SK-N-SH treated with all-trans-retinoic acid at 6 μM for 48 hours (cell line): ENCODE measurements around the gene PSME3IP1.

ENCODE experiments used
- ATAC-seq: fragments of 200-7000 bp; cut with Tn5 transposase; 3 replicates; pipeline ENCODE4 v1.9.1; 2020; ENCODE audit warnings: mild to moderate bottlenecking, moderate library complexity
- ARNTL ChIP-seq: fragments of 450-650 bp; formaldehyde crosslinking; IDR thresholded peaks from 2 replicates; pipeline ENCODE4 v1.5.0; 2020; ENCODE audit warnings: low read depth, mild to moderate bottlenecking, moderate library complexity, borderline replicate concordance
- CREB5 ChIP-seq: fragments of 250-450 bp; sonication (Bioruptor Pico); IDR thresholded peaks from 2 replicates; pipeline ENCODE4 v1.5.1; 2020; ENCODE audit warnings: low read depth, mild to moderate bottlenecking, moderate library complexity
- CSDC2 ChIP-seq: fragments of 250-450 bp; sonication (Bioruptor Pico); IDR thresholded peaks from 2 replicates; pipeline ENCODE4 v1.5.0; 2020; ENCODE audit warnings: mild to moderate bottlenecking, moderate library complexity
- CSRNP3 ChIP-seq: fragments of 250-450 bp; sonication (Bioruptor Pico); IDR thresholded peaks from 2 replicates; pipeline ENCODE4 v1.5.1; 2021; ENCODE audit warnings: mild to moderate bottlenecking, moderate library complexity
- ESRRG ChIP-seq: fragments of 250-450 bp; sonication (Bioruptor Pico); IDR thresholded peaks from 2 replicates; pipeline ENCODE4 v1.6.1; 2021; ENCODE audit warnings: mild to moderate bottlenecking
- GLIS3 ChIP-seq: fragments of 250-450 bp; sonication (Bioruptor Pico); IDR thresholded peaks from 2 replicates; pipeline ENCODE4 v1.5.0; 2020; ENCODE audit warnings: mild to moderate bottlenecking, moderate library complexity
- ISL1 ChIP-seq: fragments of 250-450 bp; sonication (Bioruptor Pico); IDR thresholded peaks from 2 replicates; pipeline ENCODE4 v2.1.2; 2022; ENCODE audit warnings: mild to moderate bottlenecking, moderate library complexity
- OSR1 ChIP-seq: fragments of 250-450 bp; sonication (Bioruptor Pico); IDR thresholded peaks from 2 replicates; pipeline ENCODE4 v1.8.0; 2022; ENCODE audit warnings: moderate library complexity, mild to moderate bottlenecking, inconsistent platforms
- PATZ1 ChIP-seq: fragments of 250-450 bp; sonication (Bioruptor Pico); IDR thresholded peaks from 2 replicates; pipeline ENCODE4 v1.8.0; 2020; ENCODE audit warnings: mild to moderate bottlenecking, moderate library complexity, borderline replicate concordance
- POU6F1 ChIP-seq: fragments of 250-450 bp; sonication (Bioruptor Pico); IDR thresholded peaks from 2 replicates; pipeline ENCODE4 v1.8.0; 2021; ENCODE audit warnings: low read depth, mild to moderate bottlenecking, moderate library complexity, borderline replicate concordance
- PPARA ChIP-seq: fragments of 250-450 bp; sonication (Bioruptor Pico); IDR thresholded peaks from 2 replicates; pipeline ENCODE4 v1.5.0; 2020; ENCODE audit warnings: mild to moderate bottlenecking, borderline replicate concordance
- RARB ChIP-seq: fragments of 250-450 bp; sonication (Bioruptor Pico); IDR thresholded peaks from 2 replicates; pipeline ENCODE4 v1.8.0; 2021; ENCODE audit warnings: mild to moderate bottlenecking, moderate library complexity
- TCF4 ChIP-seq: fragments of 250-450 bp; sonication (Bioruptor Pico); IDR thresholded peaks from 2 replicates; pipeline ENCODE4 v1.8.0; 2021; ENCODE audit warnings: mild to moderate bottlenecking, moderate library complexity, borderline replicate concordance
- TOX ChIP-seq: fragments of 250-450 bp; sonication (Bioruptor Pico); IDR thresholded peaks from 2 replicates; pipeline ENCODE4 v1.8.0; 2021; ENCODE audit warnings: mild to moderate bottlenecking, moderate library complexity, borderline replicate concordance
- TSHZ2 ChIP-seq: fragments of 250-450 bp; sonication (Bioruptor Pico); IDR thresholded peaks from 2 replicates; pipeline ENCODE4 v1.5.0; 2020; ENCODE audit warnings: mild to moderate bottlenecking, moderate library complexity
- ZC3H10 ChIP-seq: fragments of 250-450 bp; sonication (Bioruptor Pico); IDR thresholded peaks from 2 replicates; pipeline ENCODE4 v1.5.1; 2021; ENCODE audit warnings: mild to moderate bottlenecking, moderate library complexity
- ZFP3 ChIP-seq: fragments of 250-450 bp; sonication (Bioruptor Pico); IDR thresholded peaks from 2 replicates; pipeline ENCODE4 v1.5.0; 2020; ENCODE audit warnings: mild to moderate bottlenecking, moderate library complexity
- ZFP30 ChIP-seq: fragments of 450-650 bp; formaldehyde crosslinking; IDR thresholded peaks from 2 replicates; pipeline ENCODE4 v1.5.0; 2022; ENCODE audit warnings: mild to moderate bottlenecking, moderate library complexity
- ZNF565 ChIP-seq: fragments of 450-650 bp; formaldehyde crosslinking; conservative IDR thresholded peaks from 2 replicates; pipeline ENCODE4 v1.5.0; 2020; ENCODE audit warnings: low read depth, mild to moderate bottlenecking, moderate library complexity
- ZNF70 ChIP-seq: fragments of 450-650 bp; formaldehyde crosslinking; IDR thresholded peaks from 2 replicates; pipeline ENCODE4 v1.5.0; 2020; ENCODE audit warnings: mild to moderate bottlenecking, moderate library complexity
- ZNF8 ChIP-seq: fragments of 450-650 bp; formaldehyde crosslinking; IDR thresholded peaks from 2 replicates; pipeline ENCODE4 v1.5.0; 2020; ENCODE audit warnings: mild to moderate bottlenecking, moderate library complexity

Gene PSME3IP1

GRCh38 chr16:57153841-57154240 lies 32.0 kb downstream of the PSME3IP1 start (continued):
- TF ChIP-seq CREB5 (CRISPR knock-in tag) (no peak), ZFP3 (CRISPR knock-in tag) (no peak), ESRRG (CRISPR knock-in tag) (no peak)

- ATAC-seq: no peak
- TF ChIP-seq PPARA: no peak
- TF ChIP-seq ZFP30 (CRISPR knock-in tag): no peak
- no peak for TF ChIP-seq POU6F1 (CRISPR knock-in tag)
- TF ChIP-seq CSRNP3: no peak
- no peak for TF ChIP-seq OSR1 (CRISPR knock-in tag)
- no peak for TF ChIP-seq ZC3H10 (CRISPR knock-in tag)
- TF ChIP-seq CREB5 (CRISPR knock-in tag): no peak
- TF ChIP-seq TOX (CRISPR knock-in tag): no peak
- TF ChIP-seq CSDC2 (CRISPR knock-in tag): no peak
- no peak for TF ChIP-seq ARNTL (CRISPR knock-in tag)
- no peak for TF ChIP-seq PATZ1
- TF ChIP-seq ISL1: no peak
Observed at GRCh38 chr16:57152096-57153093, 33.4 kb downstream of the PSME3IP1 start.

- no peak for ATAC-seq
- TF ChIP-seq TSHZ2 (no peak), ZNF565 (CRISPR knock-in tag) (no peak), GLIS3 (CRISPR knock-in tag) (no peak), ZNF70 (CRISPR knock-in tag) (no peak), ZNF8 (CRISPR knock-in tag) (no peak), CSRNP3 (no peak), OSR1 (CRISPR knock-in tag) (no peak), RARB (CRISPR knock-in tag) (no peak), POU6F1 (CRISPR knock-in tag) (no peak), ZC3H10 (CRISPR knock-in tag) (no peak), ZFP30 (CRISPR knock-in tag) (no peak), ISL1 (no peak), TCF4 (no peak)
Observed at GRCh38 chr16:57151369-57151768, 34.5 kb downstream of the PSME3IP1 start.
